IMR-90 (cell line): ENCODE results near the gene SBF1. TPM values are rescaled to one million over a fixed set of nuclear protein-coding genes. Genes with fewer than 3 reads are reported as not detected.

Experiments
- ATAC-seq: fragments of 200-7000 bp; cut with Tn5 transposase; 2 replicates; pipeline ENCODE4 v1.9.1; 2020; ENCODE audit warnings: low read depth, mild to moderate bottlenecking, moderate library complexity
- BruUV-seq: library from RNA; stranded (reverse); fragments of 400-500 nt; replicated peaks from 2 replicates; lab custom pipeline; 2021; lab: Mats Ljungman, UMichigan
- CTCF ChIA-PET: fragments of 300-600 bp; formaldehyde crosslinking; extraction: SDS; loops from one replicate; lab custom pipeline; 2021; ENCODE audit warnings: antibody characterized with exemption; lab: Yijun Ruan, JAX
- POLR2A ChIA-PET: fragments of 300-600 bp; sonication (Branson Sonifier 250); formaldehyde crosslinking; loops from one replicate; lab custom pipeline; 2022; ENCODE audit warnings: antibody characterized with exemption; ENCODE audit not compliant: unreplicated experiment; lab: Charles Lee
- DNase-seq: peaks from one replicate; pipeline ENCODE4 v3.0.0; 2013
- H2AFZ ChIP-seq: replicated peaks from 2 replicates; pipeline ENCODE3; 2013; ENCODE audit warnings: low read length, mild to moderate bottlenecking; ENCODE audit not compliant: poor library complexity
- H2AK5ac ChIP-seq: 2 replicates; pipeline ENCODE4 v1.6.1; 2013; ENCODE audit warnings: low read depth, low read length, inconsistent platforms
- H2AK9ac ChIP-seq: replicated peaks from 2 replicates; pipeline ENCODE3; 2013; ENCODE audit warnings: mild to moderate bottlenecking, low read depth, low read length, moderate library complexity; ENCODE audit not compliant: poor library complexity
- H2BK120ac ChIP-seq: 2 replicates; pipeline ENCODE4 v1.6.1; 2013; ENCODE audit warnings: low read depth, low read length, inconsistent platforms
- H2BK15ac ChIP-seq: 3 replicates; pipeline ENCODE4 v1.6.1; 2013; ENCODE audit warnings: low read depth, low read length, inconsistent platforms
- H2BK20ac ChIP-seq: 2 replicates; pipeline ENCODE4 v1.6.1; 2013; ENCODE audit warnings: low read depth, mild to moderate bottlenecking, inconsistent platforms, low read length, moderate library complexity
- H2BK5ac ChIP-seq: 2 replicates; pipeline ENCODE4 v1.6.1; 2013; ENCODE audit warnings: mild to moderate bottlenecking, low read depth, low read length, inconsistent platforms; ENCODE audit not compliant: poor library complexity, severe bottlenecking
- H3K14ac ChIP-seq: replicated peaks from 2 replicates; pipeline ENCODE4 v1.6.1; 2013; ENCODE audit warnings: low read depth, low read length, inconsistent platforms
- H3K18ac ChIP-seq: 2 replicates; pipeline ENCODE4 v1.6.1; 2013; ENCODE audit warnings: low read depth, low read length, control low read depth
- H3K23ac ChIP-seq: 2 replicates; pipeline ENCODE4 v1.6.1; 2013; ENCODE audit warnings: low read depth, low read length, inconsistent platforms
- H3K27ac ChIP-seq: 2 replicates; pipeline ENCODE4 v1.5.1; 2013; ENCODE audit warnings: mild to moderate bottlenecking, control low read depth, low read length; ENCODE audit not compliant: insufficient read depth
- H3K27me3 ChIP-seq: 2 replicates; pipeline ENCODE4 v1.6.1; 2013; ENCODE audit warnings: low read length; ENCODE audit not compliant: control insufficient read depth, insufficient read depth
- H3K36me3 ChIP-seq: 2 replicates; pipeline ENCODE4 v1.6.1; 2013; ENCODE audit warnings: low read length, mixed read lengths; ENCODE audit not compliant: control insufficient read depth, insufficient read depth
- H3K4ac ChIP-seq: 2 replicates; pipeline ENCODE4 v1.6.1; 2013; ENCODE audit warnings: low read depth, low read length, inconsistent platforms
- H3K4me1 ChIP-seq: 2 replicates; pipeline ENCODE4 v1.6.1; 2013; ENCODE audit warnings: low read length, mixed read lengths; ENCODE audit not compliant: control insufficient read depth, insufficient read depth
- H3K4me2 ChIP-seq: 2 replicates; pipeline ENCODE4 v1.6.1; 2013; ENCODE audit warnings: low read depth, mild to moderate bottlenecking, control low read depth, low read length, moderate library complexity
- H3K4me3 ChIP-seq: 2 replicates; pipeline ENCODE4 v1.5.1; 2013; ENCODE audit warnings: low read depth, mild to moderate bottlenecking, control low read depth, low read length, moderate library complexity; ENCODE audit not compliant: insufficient read depth
- H3K56ac ChIP-seq: 2 replicates; pipeline ENCODE4 v1.6.1; 2013; ENCODE audit warnings: low read length, inconsistent platforms; ENCODE audit not compliant: insufficient read depth; ENCODE audit errors: extremely low read depth
- H3K79me1 ChIP-seq, 2 experiments: 2 replicates each; pipeline ENCODE4 v1.6.1; 2013; ENCODE audit warnings: low read length in 2 of 2, inconsistent platforms in 1 of 2, low read depth in 1 of 2
- H3K9ac ChIP-seq: 2 replicates; pipeline ENCODE4 v1.6.1; 2013; ENCODE audit warnings: low read depth, low read length, control low read depth
- H3K9me1 ChIP-seq: 2 replicates; pipeline ENCODE4 v1.6.1; 2013; ENCODE audit warnings: low read length, inconsistent platforms; ENCODE audit not compliant: insufficient read depth
- H3K9me3 ChIP-seq: 2 replicates; pipeline ENCODE4 v1.6.1; 2013; ENCODE audit warnings: low read length; ENCODE audit not compliant: control insufficient read depth, insufficient read depth
- H4K20me1 ChIP-seq: 2 replicates; pipeline ENCODE4 v1.6.1; 2013; ENCODE audit warnings: low read length, inconsistent platforms; ENCODE audit not compliant: insufficient read depth
- H4K5ac ChIP-seq: 2 replicates; pipeline ENCODE4 v1.6.1; 2013; ENCODE audit warnings: mild to moderate bottlenecking, low read depth, low read length, control low read depth
- H4K8ac ChIP-seq, 2 experiments: 2 replicates each; pipeline ENCODE4 v1.6.1; 2013; ENCODE audit warnings: low read depth in 2 of 2, low read length in 2 of 2, control low read depth in 1 of 2, inconsistent platforms in 1 of 2
- H4K91ac ChIP-seq: 2 replicates; pipeline ENCODE4 v1.6.1; 2013; ENCODE audit warnings: low read depth, low read length, inconsistent platforms; ENCODE audit not compliant: insufficient read depth
- BHLHE40 ChIP-seq: fragments of 150-350 bp; IDR thresholded peaks from 2 replicates; pipeline ENCODE4 v1.6.1; 2016; ENCODE audit warnings: mild to moderate bottlenecking, low read depth, low read length
- CEBPB ChIP-seq: IDR thresholded peaks from 2 replicates; pipeline ENCODE4 v1.6.1; 2012; ENCODE audit warnings: low read depth, low read length, improper control_type of control experiment
- CHD1 ChIP-seq: IDR thresholded peaks from 2 replicates; pipeline ENCODE4 v1.6.1; 2012; ENCODE audit warnings: low read depth, low read length, improper control_type of control experiment
- CTCF ChIP-seq: conservative IDR thresholded peaks from 2 replicates; pipeline ENCODE4 v1.5.1; 2012; ENCODE audit warnings: mild to moderate bottlenecking, low read depth, low read length, improper control_type of control experiment
- ELK1 ChIP-seq: fragments of 150-350 bp; IDR thresholded peaks from 2 replicates; pipeline ENCODE4 v1.6.1; 2016; ENCODE audit warnings: low read depth, mild to moderate bottlenecking, low read length, moderate library complexity, borderline replicate concordance
- FOS ChIP-seq: fragments of 150-350 bp; IDR thresholded peaks from 2 replicates; pipeline ENCODE4 v1.6.1; 2016; ENCODE audit warnings: low read depth, low read length
- MAFK ChIP-seq: IDR thresholded peaks from 2 replicates; pipeline ENCODE4 v1.6.1; 2012; ENCODE audit warnings: low read depth, low read length, improper control_type of control experiment
- NFE2L2 ChIP-seq: fragments of 150-350 bp; IDR thresholded peaks from 2 replicates; pipeline ENCODE4 v1.6.1; 2016; ENCODE audit warnings: low read depth, mild to moderate bottlenecking, low read length
- POLR2A ChIP-seq: IDR thresholded peaks from 2 replicates; pipeline ENCODE4 v1.6.1; 2012; ENCODE audit warnings: mild to moderate bottlenecking, low read depth, low read length
- SMC3 ChIP-seq: fragments of 150-350 bp; IDR thresholded peaks from 2 replicates; pipeline ENCODE4 v1.6.1; 2016; ENCODE audit warnings: low read depth, mild to moderate bottlenecking, antibody characterized with exemption, low read length, moderate library complexity
- WGBS, 2 experiments: methylation state at CpG; one replicate each; pipeline versions ENCODE4 v1.1.5 to v1.1.7; 2013; ENCODE audit warnings: missing lambda C conversion rate in 2 of 2; ENCODE audit not compliant: insufficient read length in 1 of 2; ENCODE audit errors: extremely low coverage in 2 of 2; 5-methylcytosine and 5-hydroxymethylcytosine counted together
- dilution Hi-C: fragments of 300-500 bp; cut with HindIII; formaldehyde crosslinking; loops from one replicate; pipeline ENCODE4 v1.14.3; 2018; ENCODE audit warnings: low sequenced_read_pairs; ENCODE audit not compliant: unreplicated experiment
- in situ Hi-C: fragments of 300-500 bp; cut with MboI; formaldehyde crosslinking; loops from 3 replicates; pipeline ENCODE4 v1.14.3; 2019; ENCODE audit warnings: low sequenced_read_pairs, inconsistent platforms, mixed read lengths
- intact Hi-C: fragments of 100-400 bp; cut with micrococcal nuclease; formaldehyde crosslinking; loops from 2 replicates; pipeline ENCODE4 v1.10.0; 2022
- polyA plus RNA-seq, 3 experiments: library from polyadenylated mRNA; depleted of rRNA; stranded (reverse); fragments of >200 nt; gene quantifications; 2 replicates each; pipeline ENCODE4 v1.2.3, GENCODE V29; 2012; ENCODE audit warnings: low replicate concordance in 1 of 3
- total RNA-seq: library from RNA; depleted of rRNA; stranded (reverse); fragments of >200 nt; gene quantifications from 2 replicates; pipeline ENCODE4 v1.2.3, GENCODE V29; 2012

SBF1 gene
- total and polyA plus RNA-seq, 2 of the 4 experiments (the other 2 are of a cell fraction) = 21.5 to 33.2 TPM

DNA sequence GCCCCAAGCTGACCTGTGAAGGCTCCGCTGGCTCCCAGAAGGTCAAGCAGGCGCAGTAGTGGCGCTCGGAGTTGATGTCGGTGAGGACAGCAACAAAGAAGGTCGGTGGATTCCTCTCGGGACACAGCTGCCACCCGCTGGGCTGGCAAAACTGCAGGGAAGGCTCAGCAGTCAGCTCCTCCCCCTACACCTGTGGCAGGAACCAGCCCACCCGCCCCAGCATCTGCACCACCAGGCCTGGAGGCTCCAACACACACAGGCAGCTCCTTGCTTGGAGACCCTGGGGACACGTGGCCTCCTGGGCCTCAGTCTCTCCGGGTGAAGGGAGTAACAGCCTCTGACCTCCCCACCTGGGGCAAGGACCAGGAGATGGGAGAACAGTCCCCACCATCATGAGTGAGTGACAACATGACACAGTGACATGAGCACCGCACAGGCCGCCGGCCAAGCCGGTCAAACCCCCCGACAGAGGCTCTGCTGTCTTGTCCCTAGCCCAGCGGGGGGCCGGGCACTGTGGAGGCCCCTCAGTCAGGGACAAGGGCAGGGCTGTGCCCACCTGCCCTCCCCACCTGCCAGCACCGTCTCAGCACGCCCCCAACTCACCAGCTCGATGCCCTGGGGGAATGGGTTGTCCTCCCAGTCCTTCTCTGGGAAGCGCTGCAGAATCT, 6.9 kb downstream of the SBF1 start:
- ChIA-PET CTCF (no interaction called here), POLR2A (no interaction called here)
- BruUV-seq = no TSS peak
- no peak overlapping the region for H2BK120ac ChIP-seq
- no peak overlapping the region for H3K14ac ChIP-seq
- DNase-seq = no peak
- H4K20me1 ChIP-seq = peaks cover 53% of the 10 kb centered on the region
- in situ Hi-C loops = no loop called here
- H2BK15ac ChIP-seq = no peak overlapping the region
- no peak overlapping the region for H4K91ac ChIP-seq
- no peak overlapping the region for H3K18ac ChIP-seq
- H3K4me1 ChIP-seq = peaks cover 15% of the 10 kb centered on the region
- no peak overlapping the region for H3K23ac ChIP-seq
- H3K4ac ChIP-seq = no peak overlapping the region
- H3K9me1 ChIP-seq = peaks cover 15% of the 10 kb centered on the region
- no peak overlapping the region for H2AK5ac ChIP-seq
- no peak overlapping the region for H3K9ac ChIP-seq
- no peak overlapping the region for H3K27ac ChIP-seq
- no peak overlapping the region for H2BK5ac ChIP-seq
- H2AK9ac ChIP-seq = no peak overlapping the region
- no peaks in the 10 kb centered on the region for H3K9me3 ChIP-seq
- 90% methylated on average over 7 of the region's 22 CpGs; no CpG with 5 or more reads in 1 of the 2 experiments for WGBS, 2 experiments
- peaks cover 51% of the 10 kb centered on the region for H3K36me3 ChIP-seq
- H3K4me3 ChIP-seq = no peak overlapping the region
- no peak overlapping the region for H4K8ac ChIP-seq
- no peak overlapping the region for H2AFZ ChIP-seq
- intact Hi-C loops = no loop called here
- H2BK20ac ChIP-seq = no peak overlapping the region
- no peak overlapping the region for H3K56ac ChIP-seq
- H4K5ac ChIP-seq = no peak overlapping the region
- TF ChIP-seq ELK1 (no peak), NFE2L2 (no peak), BHLHE40 (no peak), SMC3 (no peak), MAFK (no peak), CEBPB (no peak), POLR2A (no peak), CTCF (no peak), FOS (no peak), CHD1 (no peak)
- no peak for ATAC-seq
- no peaks in the 10 kb centered on the region for H3K27me3 ChIP-seq
- H3K4me2 ChIP-seq = no peak overlapping the region
- dilution Hi-C loops = no loop called here
- H3K79me1 ChIP-seq = peaks cover 21 to 63% of the 10 kb centered on the region in 2 experiments; a peak in 3 of 4 replicates
